ENCODE measurements around the gene SRMS. TPM values are rescaled to one million over a fixed set of nuclear protein-coding genes. Genes with fewer than 3 reads are reported as not detected.

The SRMS gene
- total RNA-seq, 1 donor from 2014 or later: 0.16 TPM

DNA sequence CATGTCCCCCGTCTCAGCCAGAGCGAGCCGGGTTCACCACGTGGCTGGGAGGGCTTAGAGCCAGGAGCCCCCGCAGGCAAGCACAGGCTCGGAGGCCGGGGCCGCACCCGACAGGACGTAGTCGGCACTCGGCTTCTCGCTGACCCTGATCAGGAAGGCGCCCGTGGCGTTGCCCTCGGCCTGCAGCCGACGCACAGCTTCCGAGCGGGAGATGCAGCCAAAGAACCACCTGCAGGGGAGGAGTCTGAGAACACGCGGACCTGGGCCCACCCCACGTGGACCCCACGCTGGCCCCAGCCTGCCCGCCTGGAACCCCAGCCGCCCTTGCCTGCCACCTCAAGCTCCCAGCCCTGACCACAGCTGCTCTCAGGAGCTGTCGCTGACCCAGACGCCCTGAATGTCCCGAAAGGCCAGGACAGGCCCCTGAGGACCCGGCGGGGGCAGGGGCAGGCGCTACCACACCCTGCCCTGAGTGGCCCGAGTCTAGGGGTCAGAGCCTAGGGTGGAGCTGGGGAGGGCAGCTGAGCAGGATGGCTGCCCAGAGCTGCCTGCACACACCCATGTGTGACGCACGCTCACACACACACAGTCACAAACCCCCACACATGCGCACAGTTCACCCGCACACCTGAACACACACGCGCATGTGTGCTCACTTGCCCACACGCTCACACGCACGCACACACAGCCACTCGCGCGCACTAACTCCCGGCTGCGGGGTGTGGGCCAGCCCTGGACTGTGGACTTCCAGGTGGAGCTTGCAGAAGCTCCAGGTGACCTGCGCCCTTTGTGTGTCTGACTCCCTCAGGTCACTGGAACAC, 12.5 kb downstream of the SRMS start:
- Mint-ChIP-seq H3K4me3 (no peak overlapping the region), H3K27me3 (no peaks in the 10 kb centered on the region), H3K36me3 (ENCODE audit: low read depth) (no peaks in the 10 kb centered on the region), H3K4me1 (peaks cover 18% of the 10 kb centered on the region), H3K9me3 (no peaks in the 10 kb centered on the region), H3K27ac (no peak overlapping the region)
- ATAC-seq (ENCODE audit: low read depth) (no peak), DNase-seq (peak; percentile 23)
- POLR2A ChIA-PET: interaction anchor here (10.6 kb wide), 1 partner anchor 13 kb away, joined by 179 read pairs; the partner anchor contains the start of gene PPDPF
- CTCF ChIA-PET: no interaction called here
- TF ChIP-seq, protein P1, sequence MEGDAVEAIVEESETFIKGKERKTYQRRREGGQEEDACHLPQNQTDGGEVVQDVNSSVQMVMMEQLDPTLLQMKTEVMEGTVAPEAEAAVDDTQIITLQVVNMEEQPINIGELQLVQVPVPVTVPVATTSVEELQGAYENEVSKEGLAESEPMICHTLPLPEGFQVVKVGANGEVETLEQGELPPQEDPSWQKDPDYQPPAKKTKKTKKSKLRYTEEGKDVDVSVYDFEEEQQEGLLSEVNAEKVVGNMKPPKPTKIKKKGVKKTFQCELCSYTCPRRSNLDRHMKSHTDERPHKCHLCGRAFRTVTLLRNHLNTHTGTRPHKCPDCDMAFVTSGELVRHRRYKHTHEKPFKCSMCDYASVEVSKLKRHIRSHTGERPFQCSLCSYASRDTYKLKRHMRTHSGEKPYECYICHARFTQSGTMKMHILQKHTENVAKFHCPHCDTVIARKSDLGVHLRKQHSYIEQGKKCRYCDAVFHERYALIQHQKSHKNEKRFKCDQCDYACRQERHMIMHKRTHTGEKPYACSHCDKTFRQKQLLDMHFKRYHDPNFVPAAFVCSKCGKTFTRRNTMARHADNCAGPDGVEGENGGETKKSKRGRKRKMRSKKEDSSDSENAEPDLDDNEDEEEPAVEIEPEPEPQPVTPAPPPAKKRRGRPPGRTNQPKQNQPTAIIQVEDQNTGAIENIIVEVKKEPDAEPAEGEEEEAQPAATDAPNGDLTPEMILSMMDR (IDR thresholded peaks at IDR 0.05): no peak
- intact Hi-C loops (cut with micrococcal nuclease): loop anchor here (5.0 kb wide), 3 partner anchors 202 to 522 kb away; partner anchors contain the start of genes C20orf204, LIME1 and SLC2A4RG

DNA sequence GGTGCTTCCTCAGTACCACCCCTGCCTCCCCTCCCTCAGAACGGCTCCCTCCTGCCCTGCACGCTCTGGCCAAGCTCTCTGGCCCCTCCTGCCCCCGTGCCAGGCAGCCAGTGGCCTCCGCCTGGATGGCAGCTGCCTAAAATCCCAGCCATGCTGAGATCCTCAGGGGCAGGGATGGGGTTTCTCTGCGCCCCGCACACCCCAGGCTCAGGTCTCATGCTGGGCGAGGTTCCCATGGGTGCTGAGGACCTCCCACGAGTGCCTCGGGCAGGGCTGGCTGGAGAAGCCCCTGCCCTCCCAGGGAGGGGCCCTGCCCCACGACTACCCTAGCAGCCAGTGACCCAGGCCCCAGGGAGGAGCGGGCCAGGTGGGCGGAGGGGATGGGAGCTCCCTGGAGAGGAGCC, 13.1 kb downstream of the SRMS start:
- DNase-seq: peak; percentile 15
- intact Hi-C loops (cut with micrococcal nuclease): no loop called here

DNA sequence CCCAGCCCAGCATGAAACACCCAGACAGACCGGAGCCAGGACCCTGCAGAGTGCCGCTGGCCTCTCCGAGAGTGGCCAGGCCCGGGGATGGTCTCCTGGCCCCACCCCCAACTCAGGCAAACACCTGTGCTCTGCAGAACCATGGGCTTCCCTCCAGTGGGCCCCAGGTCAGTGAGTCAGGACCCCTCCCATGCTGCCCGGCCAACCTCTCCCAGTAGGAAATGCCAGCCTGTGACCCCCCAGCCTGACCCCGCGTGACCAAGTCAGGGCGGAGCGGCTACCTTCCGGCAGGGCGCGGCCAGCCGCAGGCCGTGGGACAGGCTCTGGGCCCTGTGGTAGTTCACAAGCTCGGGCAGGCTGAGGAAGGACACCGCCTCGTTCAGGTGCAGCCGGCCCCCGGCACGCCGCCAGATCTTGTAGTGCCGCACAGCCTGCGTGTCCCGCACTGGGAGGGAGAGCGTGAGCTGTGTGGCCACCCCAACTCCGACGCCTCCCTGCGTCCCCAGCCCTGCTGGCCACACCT, 13.6 kb downstream of the SRMS start:
- intact Hi-C loops (cut with micrococcal nuclease): no loop called here

More for the DNA sequence above, 13.1 kb downstream of the SRMS start:
- Mint-ChIP-seq H3K9me3 (no peaks in the 10 kb centered on the region), H3K4me3 (no peak overlapping the region), H3K27ac (no peak overlapping the region), H3K36me3 (ENCODE audit: low read depth) (no peaks in the 10 kb centered on the region), H3K27me3 (no peaks in the 10 kb centered on the region), H3K4me1 (peaks cover 18% of the 10 kb centered on the region)
- ATAC-seq (ENCODE audit: low read depth): no peak
- ChIA-PET CTCF (no interaction called here), POLR2A (interaction anchor here (10.6 kb wide), 1 partner anchor 12 kb away, joined by 179 read pairs; the partner anchor contains the start of gene PPDPF)
- TF ChIP-seq, protein P1 (IDR thresholded peaks at IDR 0.05): no peak

DNA sequence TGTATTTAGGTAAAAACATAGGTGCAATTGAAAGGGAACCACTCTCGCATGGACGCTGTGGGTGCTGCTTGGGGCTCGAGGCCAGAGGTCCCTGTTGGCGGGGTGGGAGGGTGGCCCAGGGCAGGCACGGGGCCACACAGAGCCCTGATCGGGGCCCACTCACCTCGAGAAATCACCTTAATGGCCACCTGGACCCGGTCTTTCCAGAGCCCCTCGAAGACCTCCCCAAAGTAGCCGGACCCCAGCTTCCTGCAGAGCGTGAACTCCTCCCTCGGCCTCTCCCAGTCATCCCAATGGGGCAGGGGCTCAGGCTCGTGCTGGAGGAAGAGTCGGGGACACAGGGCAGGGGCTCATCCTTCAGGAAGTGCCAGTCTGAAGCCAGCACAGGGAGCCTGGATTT, 14.2 kb downstream of the SRMS start:
- no peaks in the 10 kb centered on the region for H3K9me3 Mint-ChIP-seq
- TF ChIP-seq, protein P1 (IDR thresholded peaks at IDR 0.05): no peak
- intact Hi-C loops (cut with micrococcal nuclease): no loop called here
- peaks cover 14% of the 10 kb centered on the region for H3K4me1 Mint-ChIP-seq
- no peaks in the 10 kb centered on the region for H3K27me3 Mint-ChIP-seq
- ATAC-seq (ENCODE audit: low read depth) (no peak), DNase-seq (peak; percentile 11)
- H3K36me3 Mint-ChIP-seq (ENCODE audit: low read depth): no peaks in the 10 kb centered on the region
- CTCF ChIA-PET: no interaction called here
- no peak overlapping the region for H3K4me3 Mint-ChIP-seq
- no peak overlapping the region for H3K27ac Mint-ChIP-seq
- POLR2A ChIA-PET: interaction anchor here (10.6 kb wide), 1 partner anchor 11 kb away, joined by 179 read pairs; the partner anchor contains the start of gene PPDPF

More for the DNA sequence above, 13.6 kb downstream of the SRMS start:
- DNase-seq: peak; percentile 19
- no peaks in the 10 kb centered on the region for H3K36me3 Mint-ChIP-seq (ENCODE audit: low read depth)
- no peaks in the 10 kb centered on the region for H3K9me3 Mint-ChIP-seq
- TF ChIP-seq, protein P1 (IDR thresholded peaks at IDR 0.05): no peak
- ChIA-PET POLR2A (interaction anchor here (10.6 kb wide), 1 partner anchor 11 kb away, joined by 179 read pairs; the partner anchor contains the start of gene PPDPF), CTCF (no interaction called here)
- H3K4me3 Mint-ChIP-seq: no peak overlapping the region
- peaks cover 18% of the 10 kb centered on the region for H3K4me1 Mint-ChIP-seq
- no peaks in the 10 kb centered on the region for H3K27me3 Mint-ChIP-seq
- no peak overlapping the region for H3K27ac Mint-ChIP-seq
- ATAC-seq (ENCODE audit: low read depth): no peak

DNA sequence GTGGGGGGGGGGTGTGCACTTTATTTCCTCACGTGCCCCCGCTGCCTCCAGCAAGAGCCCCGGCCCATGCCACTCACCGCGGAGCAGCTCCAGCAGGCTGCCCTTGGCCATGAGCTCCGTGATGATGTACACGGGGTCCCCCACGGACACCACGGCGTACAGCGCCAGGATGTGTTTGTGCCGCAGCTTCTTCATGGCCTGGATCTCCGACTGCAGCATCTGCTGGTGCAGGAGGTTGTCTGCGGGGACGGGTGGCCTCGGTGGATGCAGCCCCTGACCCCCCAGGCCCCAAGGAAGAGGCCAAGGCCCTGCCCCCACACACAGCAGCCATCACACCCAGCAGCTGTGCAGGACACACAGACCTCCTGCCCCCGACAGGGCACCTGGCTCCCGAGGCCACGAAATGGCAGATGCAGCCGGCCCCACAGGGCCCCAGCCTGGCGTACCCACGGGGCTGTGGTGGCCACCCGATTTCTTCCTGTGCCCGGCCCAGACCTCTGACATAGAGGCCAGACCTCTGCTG, 15.0 kb downstream of the SRMS start:
- Mint-ChIP-seq H3K4me3 (no peak overlapping the region), H3K27me3 (no peaks in the 10 kb centered on the region), H3K27ac (no peak overlapping the region), H3K4me1 (peaks cover 9% of the 10 kb centered on the region), H3K9me3 (no peaks in the 10 kb centered on the region), H3K36me3 (ENCODE audit: low read depth) (no peaks in the 10 kb centered on the region)
- TF ChIP-seq, protein P1 (IDR thresholded peaks at IDR 0.05): no peak
- POLR2A ChIA-PET: interaction anchor here (0.9 to 10.6 kb wide), 2 partner anchors 10 to 103 kb away, joined by 3 to 179 read pairs; partner anchors contain the start of gene PPDPF
- no peak for ATAC-seq (ENCODE audit: low read depth)
- intact Hi-C loops (cut with micrococcal nuclease): no loop called here
- DNase-seq: peak; percentile 12
- CTCF ChIA-PET: no interaction called here

Data from activated B cell treated with CpG ODN at 0.5 μM for 24 hours (primary cell).